Endothelial cell of umbilical vein (primary cell): ENCODE data around the gene RAB1B. TPM values are rescaled to one million over a fixed set of nuclear protein-coding genes. Genes with fewer than 3 reads are reported as not detected.

Experiments used
- BruUV-seq: library from RNA; stranded (reverse); fragments of 400-500 nt; replicated peaks from 2 replicates; lab custom pipeline; 2021; lab: Mats Ljungman, UMichigan
- CTCF ChIA-PET: fragments of 300-600, 350-600 bp; sonication (Branson Sonifier 250); formaldehyde crosslinking; loops from one replicate; lab custom pipeline; 2021; ENCODE audit warnings: antibody characterized with exemption, inconsistent platforms; lab: Charles Lee
- POLR2A ChIA-PET: fragments of 300-600, 350-600 bp; sonication (Branson Sonifier 250); formaldehyde crosslinking; loops from one replicate; lab custom pipeline; 2021; ENCODE audit warnings: antibody characterized with exemption, inconsistent platforms; lab: Charles Lee
- DNase-seq: peaks from one replicate; pipeline ENCODE4 v3.0.0-alpha.2; 2011; ENCODE audit warnings: low read depth, low spot score
- FAIRE-seq: peaks from 2 replicates; lab custom pipeline; 2011; peaks lifted over from hg19 to GRCh38; lab: Jason Lieb, UNC
- H2AFZ ChIP-seq: 2 replicates; pipeline ENCODE4 v1.6.0; 2012; ENCODE audit warnings: low read depth, low read length, control low read depth, inconsistent platforms
- H3K27ac ChIP-seq: 2 replicates; pipeline ENCODE4 v1.5.1; 2011; ENCODE audit warnings: low read depth, mild to moderate bottlenecking, control low read depth, low read length, moderate library complexity; ENCODE audit not compliant: insufficient read depth
- H3K27me3 ChIP-seq, 2 experiments: 2 replicates each; pipeline versions ENCODE4 v1.6.0 to v1.6.1; 2011; ENCODE audit warnings: low read length in 2 of 2, mixed read lengths in 1 of 2; ENCODE audit not compliant: control insufficient read depth in 2 of 2, insufficient read depth in 2 of 2
- H3K36me3 ChIP-seq, 2 experiments: 2 replicates in 1 of 2; 3 replicates in 1 of 2; pipeline ENCODE4 v1.5.1; 2011; ENCODE audit warnings: low read length in 2 of 2, mild to moderate bottlenecking in 1 of 2, moderate library complexity in 1 of 2; ENCODE audit not compliant: control insufficient read depth in 2 of 2, insufficient read depth in 2 of 2; ENCODE audit errors: extremely low read depth in 1 of 2
- H3K4me1 ChIP-seq: 3 replicates; pipeline ENCODE4 v1.5.1; 2011; ENCODE audit warnings: mild to moderate bottlenecking, low read length; ENCODE audit not compliant: control insufficient read depth, insufficient read depth; ENCODE audit errors: extremely low read depth
- H3K4me2 ChIP-seq: 2 replicates; pipeline ENCODE4 v1.6.1; 2011; ENCODE audit warnings: low read length, control low read depth, mixed read lengths; ENCODE audit not compliant: insufficient read depth
- H3K4me3 ChIP-seq, 3 experiments: fragments of 200-600 bp in 1 of 3; sonication (generic), shearing (Covaris generic) in 1 of 3; replicated peaks in 1 of 3; 2 replicates each; pipeline ENCODE4 v1.5.1; 2011 to 2016; ENCODE audit warnings: control low read depth in 3 of 3, low read length in 3 of 3, mild to moderate bottlenecking in 2 of 3, inconsistent platforms in 1 of 3, low read depth in 1 of 3, moderate library complexity in 1 of 3; ENCODE audit not compliant: insufficient read depth in 1 of 3
- H3K79me2 ChIP-seq: 2 replicates; pipeline ENCODE4 v1.6.0; 2012; ENCODE audit warnings: low read length, inconsistent platforms; ENCODE audit not compliant: control insufficient read depth, insufficient read depth
- H3K9ac ChIP-seq: replicated peaks from 2 replicates; pipeline ENCODE3; 2011; ENCODE audit warnings: low read length, control low read depth; ENCODE audit not compliant: insufficient read depth; ENCODE audit errors: extremely low read depth
- H3K9me1 ChIP-seq: replicated peaks from 3 replicates; pipeline ENCODE4 v1.6.0; 2011; ENCODE audit warnings: mild to moderate bottlenecking, low read length; ENCODE audit not compliant: control insufficient read depth, insufficient read depth; ENCODE audit errors: extremely low read depth
- H3K9me3 ChIP-seq: replicated peaks from 2 replicates; pipeline ENCODE4 v1.5.1; 2012; ENCODE audit warnings: low read length, inconsistent platforms; ENCODE audit not compliant: control insufficient read depth, insufficient read depth
- H4K20me1 ChIP-seq: replicated peaks from 2 replicates; pipeline ENCODE3; 2011; ENCODE audit warnings: mild to moderate bottlenecking, low read length; ENCODE audit not compliant: control insufficient read depth, insufficient read depth; ENCODE audit errors: extremely low read depth
- EZH2 ChIP-seq: IDR thresholded peaks from 2 replicates; pipeline ENCODE4 v1.6.1; 2012; ENCODE audit warnings: borderline replicate concordance, low read depth, mild to moderate bottlenecking, moderate library complexity, low read length, inconsistent platforms; ENCODE audit not compliant: severe bottlenecking
- FOS ChIP-seq: IDR thresholded peaks from 2 replicates; pipeline ENCODE4 v1.6.1; 2011; ENCODE audit warnings: mild to moderate bottlenecking, low read length, moderate library complexity, borderline replicate concordance; ENCODE audit not compliant: insufficient read depth
- GATA2 ChIP-seq: IDR thresholded peaks from 2 replicates; pipeline ENCODE4 v1.7.0; 2011; ENCODE audit warnings: low read depth, mild to moderate bottlenecking, moderate library complexity, mixed read lengths, low read length; ENCODE audit not compliant: insufficient read length, insufficient read depth
- JUN ChIP-seq: IDR thresholded peaks from 2 replicates; pipeline ENCODE4 v1.6.1; 2011; ENCODE audit warnings: borderline replicate concordance, low read depth; ENCODE audit not compliant: insufficient read length, insufficient read depth
- MYC ChIP-seq: IDR thresholded peaks from one replicate; pipeline ENCODE4 v1.6.1; 2011; ENCODE audit warnings: mild to moderate bottlenecking, low read depth, low read length
- POLR2A ChIP-seq: IDR thresholded peaks from 2 replicates; pipeline ENCODE4 v1.6.1; 2012; ENCODE audit warnings: low read depth, mild to moderate bottlenecking, control low read depth, low read length
- POLR2AphosphoS5 ChIP-seq: IDR thresholded peaks from 2 replicates; pipeline ENCODE4 v1.6.1; 2012; ENCODE audit warnings: low read depth, mild to moderate bottlenecking, control low read depth, low read length, moderate library complexity; ENCODE audit not compliant: insufficient read depth
- dilution Hi-C: fragments of 300-500 bp; cut with MboI; formaldehyde crosslinking; loops from one replicate; pipeline ENCODE4 v1.15.0; 2019; ENCODE audit warnings: low sequenced_read_pairs; ENCODE audit not compliant: extremely low pct_ligation_motif_present
- intact Hi-C: fragments of 100-400 bp; cut with micrococcal nuclease; formaldehyde crosslinking; loops from one replicate; pipeline ENCODE4 v1.10.0; 2022
- polyA plus RNA-seq, 4 experiments: library from polyadenylated mRNA; depleted of rRNA in 3 of 4; stranded (reverse) in 3 of 4; unstranded in 1 of 4; fragments of >200 nt; gene quantifications; 2 replicates each; pipeline versions ENCODE4 v1.2.1 to v1.2.3, GENCODE V29; 2011 to 2012; ENCODE audit warnings: missing spikeins in 1 of 4
- total RNA-seq: library from RNA; stranded (reverse); gene quantifications from 2 replicates; pipeline ENCODE4 v1.2.3, GENCODE V29; 2021
- TF ChIP-seq, protein P1 (sequence below), 2 donors: IDR thresholded peaks; 1 replicate in 1 of 2; 2 replicates in 1 of 2; pipeline ENCODE4 v1.5.1; 2011; ENCODE audit warnings: low read length in 2 of 2, mild to moderate bottlenecking in 2 of 2, moderate library complexity in 2 of 2, control low read depth in 1 of 2, inconsistent platforms in 1 of 2, low read depth in 1 of 2; ENCODE audit not compliant: insufficient read depth in 1 of 2; ENCODE audit errors: extremely low read depth in 1 of 2
- TF ChIP-seq, protein P2 (sequence below): IDR thresholded peaks from 2 replicates; pipeline ENCODE4 v1.6.1; 2011; ENCODE audit not compliant: insufficient read depth, insufficient read length

Gene RAB1B
- total and polyA plus RNA-seq, 2 donors (not counting 3 experiments of a cell fraction or from before 2014, with no cell fraction given), result 171 to 383 TPM

DNA sequence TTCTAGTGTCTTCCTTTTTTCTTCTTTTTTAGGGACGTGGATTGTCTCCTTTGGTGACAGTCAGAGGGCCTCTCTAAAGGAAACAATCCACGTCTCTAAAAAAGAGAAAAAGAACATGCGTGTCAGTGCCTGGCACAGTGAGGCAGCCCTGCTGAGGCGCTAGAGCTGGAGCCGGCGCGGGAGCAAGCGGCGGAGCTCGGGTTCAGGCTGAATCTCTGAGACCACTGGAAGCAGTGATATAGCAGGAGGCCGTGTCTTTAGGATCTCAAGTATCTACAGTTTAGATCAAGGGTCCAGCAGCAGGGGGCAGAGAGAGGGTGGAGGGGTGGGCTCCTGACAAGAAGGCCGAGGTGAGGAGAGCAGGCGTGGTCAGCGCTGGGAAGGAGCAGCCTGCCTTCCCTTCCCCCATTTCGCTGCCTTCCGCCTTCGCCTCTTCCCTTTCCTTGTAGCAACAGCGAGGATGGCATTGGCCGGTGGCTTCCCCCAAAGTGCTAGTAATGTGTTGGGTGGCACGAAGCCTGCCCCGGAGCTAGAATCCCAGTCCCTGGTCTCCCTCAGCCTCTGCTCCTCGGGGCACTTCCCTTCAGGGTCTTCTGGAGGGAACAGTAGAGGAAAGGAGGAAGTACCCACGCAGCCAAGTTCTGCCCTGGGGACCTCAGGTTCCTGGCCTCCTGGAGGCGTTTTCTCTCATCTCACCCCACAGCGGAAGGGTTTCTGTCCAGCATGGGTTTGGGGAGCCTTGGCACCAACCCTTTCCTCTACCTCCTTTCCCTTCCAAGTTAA lies 28.2 kb upstream of the RAB1B start:
- intact Hi-C loops, result no loop called here
- no peak for DNase-seq
- H3K9me1 ChIP-seq, result no peaks in the 10 kb centered on the region
- H3K9me3 ChIP-seq, result no peaks in the 10 kb centered on the region
- no peaks in the 10 kb centered on the region for H3K4me1 ChIP-seq
- H3K4me2 ChIP-seq, result no peak overlapping the region
- H3K36me3 ChIP-seq, result peaks cover 0 to 43% of the 10 kb centered on the region in 2 experiments
- BruUV-seq, result no TSS peak
- ChIA-PET CTCF (interaction anchor here (1.1 to 1.7 kb wide), 3 partner anchors 18 to 146 kb away, joined by 3 to 5 read pairs (median 3); no protein-coding TSS in a partner anchor), POLR2A (no interaction called here)
- no peak overlapping the region for H3K27ac ChIP-seq
- TF ChIP-seq GATA2 (no peak), JUN (no peak), MYC (no peak), POLR2A (no peak), EZH2 (no peak), POLR2AphosphoS5 (no peak), FOS (no peak)
- TF ChIP-seq, protein P1, sequence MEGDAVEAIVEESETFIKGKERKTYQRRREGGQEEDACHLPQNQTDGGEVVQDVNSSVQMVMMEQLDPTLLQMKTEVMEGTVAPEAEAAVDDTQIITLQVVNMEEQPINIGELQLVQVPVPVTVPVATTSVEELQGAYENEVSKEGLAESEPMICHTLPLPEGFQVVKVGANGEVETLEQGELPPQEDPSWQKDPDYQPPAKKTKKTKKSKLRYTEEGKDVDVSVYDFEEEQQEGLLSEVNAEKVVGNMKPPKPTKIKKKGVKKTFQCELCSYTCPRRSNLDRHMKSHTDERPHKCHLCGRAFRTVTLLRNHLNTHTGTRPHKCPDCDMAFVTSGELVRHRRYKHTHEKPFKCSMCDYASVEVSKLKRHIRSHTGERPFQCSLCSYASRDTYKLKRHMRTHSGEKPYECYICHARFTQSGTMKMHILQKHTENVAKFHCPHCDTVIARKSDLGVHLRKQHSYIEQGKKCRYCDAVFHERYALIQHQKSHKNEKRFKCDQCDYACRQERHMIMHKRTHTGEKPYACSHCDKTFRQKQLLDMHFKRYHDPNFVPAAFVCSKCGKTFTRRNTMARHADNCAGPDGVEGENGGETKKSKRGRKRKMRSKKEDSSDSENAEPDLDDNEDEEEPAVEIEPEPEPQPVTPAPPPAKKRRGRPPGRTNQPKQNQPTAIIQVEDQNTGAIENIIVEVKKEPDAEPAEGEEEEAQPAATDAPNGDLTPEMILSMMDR (IDR thresholded peaks at IDR 0.05; ENCODE audit: extremely low read depth in 1 of 2, insufficient read depth in 1 of 2, low read depth in 1 of 2, low read length in 2 of 2), result no peak
- TF ChIP-seq, protein P2, sequence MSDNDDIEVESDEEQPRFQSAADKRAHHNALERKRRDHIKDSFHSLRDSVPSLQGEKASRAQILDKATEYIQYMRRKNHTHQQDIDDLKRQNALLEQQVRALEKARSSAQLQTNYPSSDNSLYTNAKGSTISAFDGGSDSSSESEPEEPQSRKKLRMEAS, result no peak
- dilution Hi-C loops, result no loop called here
- no peak overlapping the region for H3K9ac ChIP-seq
- no peaks in the 10 kb centered on the region for H4K20me1 ChIP-seq
- no peaks in the 10 kb centered on the region for H3K79me2 ChIP-seq
- H2AFZ ChIP-seq, result no peak overlapping the region
- H3K27me3 ChIP-seq, result no peaks in the 10 kb centered on the region
- H3K4me3 ChIP-seq, result no peak overlapping the region
- FAIRE-seq, result no peak
